Muscle layer of duodenum (tissue), 2 donors: ENCODE data around the gene SAMD1.
A peak's percentile ranks its signal among the peaks of the same experiment; 100 is the strongest.

Experiments used
- H3K27ac ChIP-seq: one replicate; pipeline ENCODE4 v1.7.0; 2013; ENCODE audit warnings: mild to moderate bottlenecking, low read length
- H3K27me3 ChIP-seq: one replicate; pipeline ENCODE4 v1.7.0; 2013; ENCODE audit warnings: low read depth, mild to moderate bottlenecking, control low read depth, low read length
- H3K36me3 ChIP-seq, 2 donors: one replicate each; pipeline ENCODE4 v1.7.0; 2013; ENCODE audit warnings: low read length in 2 of 2, control low read depth in 1 of 2, mild to moderate bottlenecking in 1 of 2; ENCODE audit not compliant: insufficient read depth in 2 of 2, control insufficient read depth in 1 of 2
- H3K4me1 ChIP-seq, 2 donors: one replicate each; pipeline ENCODE4 v1.7.0; 2013; ENCODE audit warnings: low read length in 2 of 2, mild to moderate bottlenecking in 2 of 2, control low read depth in 1 of 2, moderate library complexity in 1 of 2; ENCODE audit not compliant: insufficient read depth in 2 of 2, control insufficient read depth in 1 of 2
- H3K4me3 ChIP-seq, 2 donors: one replicate each; pipeline ENCODE4 v1.7.0; 2013; ENCODE audit warnings: low read length in 2 of 2, low read depth in 1 of 2, mild to moderate bottlenecking in 1 of 2
- H3K9me3 ChIP-seq, 2 donors: one replicate each; pipeline ENCODE4 v1.7.0; 2013; ENCODE audit warnings: low read length in 2 of 2, control low read depth in 1 of 2, mild to moderate bottlenecking in 1 of 2; ENCODE audit not compliant: control insufficient read depth in 1 of 2
- donor health status: healthy.

SAMD1 gene

DNA sequence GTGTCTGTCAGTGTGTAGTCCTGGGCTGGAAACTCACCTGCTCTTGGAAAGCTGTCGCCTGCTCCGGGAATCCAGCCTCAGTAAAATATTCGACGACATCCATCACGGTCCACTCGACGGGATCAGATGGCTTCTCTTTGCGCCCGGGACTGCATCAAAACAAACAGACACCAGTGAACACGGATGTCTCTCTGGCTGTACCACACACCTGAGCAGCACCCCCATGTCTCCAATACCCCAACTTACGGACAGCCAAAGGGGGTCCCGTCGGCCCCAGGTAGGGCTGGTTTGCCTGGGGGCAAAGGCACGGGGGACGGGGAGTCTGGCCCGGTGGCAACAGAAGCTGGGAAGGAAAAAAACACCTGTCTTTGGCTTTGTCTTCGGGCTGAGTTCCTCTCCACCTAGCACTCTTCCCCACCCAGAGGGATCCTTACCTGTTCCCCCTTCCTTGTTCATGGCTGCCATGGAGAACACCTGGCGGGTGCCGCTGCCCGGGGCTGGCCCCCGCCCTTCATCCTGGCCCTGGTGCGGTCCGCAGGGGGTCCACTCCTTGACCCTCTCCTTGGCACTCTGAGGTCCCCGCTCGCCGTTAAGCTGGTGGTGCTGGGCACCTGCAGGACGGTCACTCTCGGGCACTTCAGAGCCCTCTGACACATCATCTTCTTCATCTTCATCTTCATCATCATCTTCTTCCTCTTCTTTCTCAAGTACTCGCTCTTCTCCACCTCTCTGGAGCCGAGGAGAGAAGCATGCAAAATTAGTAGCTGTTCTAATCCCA, 1.7 kb downstream of the SAMD1 start:
- H3K4me1 ChIP-seq = peaks cover 0 to 16% of the 10 kb centered on the region in 2 donors
- H3K36me3 ChIP-seq = peaks cover 0 to 6% of the 10 kb centered on the region in 2 donors
- H3K27me3 ChIP-seq = no peaks in the 10 kb centered on the region
- H3K27ac ChIP-seq = no peak overlapping the region
- H3K4me3 ChIP-seq = peak overlapping the region in 1 of 2 donors; percentile 42
- peaks cover 6 to 8% of the 10 kb centered on the region in 2 donors for H3K9me3 ChIP-seq

DNA sequence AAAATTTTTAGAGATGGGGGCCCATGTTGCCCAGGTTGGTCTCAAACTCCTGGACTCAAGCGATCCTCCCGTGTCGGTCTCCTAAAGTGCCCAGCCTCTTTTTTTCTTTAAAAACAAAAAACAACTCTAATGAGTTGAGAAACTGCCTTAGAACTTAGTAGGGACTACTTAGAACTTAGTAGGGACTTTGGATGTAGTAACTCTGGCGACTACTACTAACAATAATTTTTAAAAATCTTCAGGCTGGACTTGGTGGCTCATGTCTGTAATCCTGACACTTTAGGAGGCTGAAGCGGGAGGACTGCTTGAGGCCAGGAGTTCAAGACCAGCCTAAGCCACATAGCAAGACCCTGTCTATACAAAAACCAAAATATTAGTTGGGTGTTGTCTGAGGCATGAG, 4.5 kb downstream of the SAMD1 start:
- H3K9me3 ChIP-seq = no peaks in the 10 kb centered on the region
- no peaks in the 10 kb centered on the region for H3K27me3 ChIP-seq
- no peak overlapping the region for H3K27ac ChIP-seq
- peaks cover 7 to 19% of the 10 kb centered on the region in 2 donors for H3K4me1 ChIP-seq
- no peak overlapping the region for H3K4me3 ChIP-seq
- H3K36me3 ChIP-seq = peaks cover 0 to 6% of the 10 kb centered on the region in 2 donors

DNA sequence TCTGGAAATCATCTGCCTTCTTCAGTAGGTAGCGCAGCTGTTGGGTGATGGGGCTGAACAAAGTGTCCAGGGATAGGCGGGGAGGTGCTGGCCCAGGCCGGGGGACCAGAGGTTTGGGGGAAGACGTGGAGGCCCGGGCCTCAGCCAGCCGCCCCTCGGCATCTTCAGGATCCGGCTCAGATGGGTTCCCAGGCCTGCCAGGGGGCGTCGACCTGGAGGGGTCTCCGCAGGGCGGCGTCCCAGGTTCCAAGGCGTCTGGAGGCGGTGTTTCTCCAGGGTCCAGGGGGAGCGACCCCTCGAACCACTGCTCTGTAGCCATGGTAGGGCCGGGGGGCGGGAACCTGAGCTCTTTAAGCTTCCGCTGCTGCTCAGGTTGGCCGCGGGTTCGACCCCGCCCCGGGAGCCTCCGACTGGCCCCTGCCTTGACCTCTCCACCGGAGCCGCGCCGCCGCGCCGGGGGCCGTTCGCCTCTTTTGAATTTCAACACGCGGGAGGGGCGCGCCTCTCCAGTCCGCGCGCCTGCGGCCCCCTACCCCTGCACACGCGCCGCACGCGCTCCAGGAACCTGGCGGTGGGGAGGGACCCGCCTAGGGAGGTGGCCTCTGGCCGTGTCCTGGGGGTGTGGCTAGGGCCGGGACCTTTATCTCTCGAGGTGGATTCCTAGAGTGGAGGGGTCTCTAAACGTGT, 5.1 kb downstream of the SAMD1 start, which contains the start of gene C19orf67:
C19orf67 (minus strand) TSS at position 475 of the 687 bp plus-strand sequence; CDS start at position 319, 156 bp downstream.
- Histone ChIP-seq H3K27me3 (no peaks in the 10 kb centered on the region), H3K4me1 (peaks cover 7 to 23% of the 10 kb centered on the region in 2 donors), H3K9me3 (no peaks in the 10 kb centered on the region), H3K36me3 (peaks cover 0 to 6% of the 10 kb centered on the region in 2 donors), H3K27ac (no peak within 1 kb of the TSS), H3K4me3 (no peak within 1 kb of the TSS)

- Histone ChIP-seq H3K9me3 (no peaks in the 10 kb centered on the region), H3K4me1 (peaks cover 7 to 18% of the 10 kb centered on the region in 2 donors), H3K27ac (peak overlapping the region; percentile 94), H3K36me3 (no peaks in the 10 kb centered on the region), H3K4me3 (peak overlapping the region; percentile 83 to 91), H3K27me3 (no peaks in the 10 kb centered on the region)
Observed at GRCh38 chr19:14082675-14082960, 7.9 kb downstream of the SAMD1 start.

DNA sequence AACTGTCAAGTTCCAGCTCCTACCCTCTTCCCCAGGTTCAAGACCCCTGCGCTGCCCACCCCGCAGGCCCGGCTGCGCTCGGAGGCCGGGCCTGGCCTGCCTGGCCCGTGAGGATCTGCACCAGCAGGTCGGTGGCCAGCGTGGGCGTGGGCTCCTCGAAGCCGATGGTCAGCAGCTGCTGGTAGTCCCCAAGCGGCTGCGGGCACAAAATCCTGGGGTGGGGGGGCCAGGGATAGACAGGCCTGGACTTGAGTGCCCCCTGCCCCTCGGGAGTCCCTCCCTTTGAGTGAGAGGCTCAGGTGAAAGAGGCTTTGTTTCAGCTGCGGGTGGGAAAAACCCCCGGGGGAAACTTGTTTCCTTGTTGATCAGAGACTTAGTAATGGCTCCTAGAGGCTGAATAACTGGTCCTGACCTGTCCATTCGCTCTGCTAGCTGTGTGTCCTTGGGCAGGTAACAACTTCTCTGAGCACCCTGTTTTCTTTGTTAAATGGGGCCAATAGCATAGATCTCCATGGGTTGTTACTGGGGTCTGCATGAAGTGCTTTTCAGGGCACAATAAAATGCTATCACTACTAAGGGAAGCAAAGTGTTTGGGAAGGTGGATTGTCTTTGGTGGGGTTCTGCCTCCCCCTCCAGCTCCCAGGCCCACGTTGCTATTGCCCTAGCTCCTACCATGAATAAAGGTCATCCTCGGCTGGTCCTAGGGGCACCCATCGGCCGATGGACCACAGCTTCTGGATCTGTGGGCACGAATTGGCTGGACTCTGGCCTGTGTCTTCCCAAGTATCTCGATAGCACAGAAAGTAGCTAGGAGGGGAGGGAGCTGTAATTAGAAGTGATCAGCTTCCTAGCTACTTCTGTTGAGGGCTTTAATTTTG, 8.5 kb downstream of the SAMD1 start:
- peak overlapping the region; percentile 94 for H3K27ac ChIP-seq
- peak overlapping the region; percentile 83 to 91 for H3K4me3 ChIP-seq
- H3K4me1 ChIP-seq = peaks cover 7 to 18% of the 10 kb centered on the region in 2 donors

GRCh38 chr19:14080887-14081796, 9.4 kb downstream of the SAMD1 start:
- H3K4me1 ChIP-seq = peaks cover 7 to 18% of the 10 kb centered on the region in 2 donors
- H3K36me3 ChIP-seq = no peaks in the 10 kb centered on the region
- H3K27me3 ChIP-seq = no peaks in the 10 kb centered on the region
- H3K27ac ChIP-seq = peak overlapping the region; percentile 94
- peak overlapping the region; percentile 83 to 91 for H3K4me3 ChIP-seq
- no peaks in the 10 kb centered on the region for H3K9me3 ChIP-seq

More for the DNA sequence above, 8.5 kb downstream of the SAMD1 start:
- Histone ChIP-seq H3K27me3 (no peaks in the 10 kb centered on the region), H3K9me3 (no peaks in the 10 kb centered on the region), H3K36me3 (no peaks in the 10 kb centered on the region)

DNA sequence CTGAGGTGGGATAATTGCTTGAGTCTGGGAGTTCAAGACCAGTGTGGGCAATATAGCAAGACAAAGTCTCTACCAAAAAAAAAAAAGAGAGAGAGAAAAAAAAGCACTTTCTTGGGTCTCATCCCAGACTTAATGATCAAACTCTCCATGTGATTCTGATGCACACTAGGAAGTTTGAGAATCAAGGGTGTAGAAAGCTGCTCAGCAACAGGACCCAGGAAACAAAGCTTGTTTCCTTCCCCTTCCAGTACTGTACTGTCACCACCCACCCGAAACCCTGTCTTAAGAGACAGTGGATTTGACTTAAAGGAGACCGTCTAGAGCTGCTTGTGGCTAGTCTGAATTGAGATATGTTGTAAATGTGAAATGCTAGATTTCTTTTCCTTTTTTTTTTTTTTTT, 12.1 kb downstream of the SAMD1 start:
- Histone ChIP-seq H3K4me1 (peaks cover 7 to 31% of the 10 kb centered on the region in 2 donors), H3K9me3 (no peaks in the 10 kb centered on the region), H3K4me3 (no peak overlapping the region), H3K36me3 (no peaks in the 10 kb centered on the region), H3K27ac (no peak overlapping the region), H3K27me3 (no peaks in the 10 kb centered on the region)

DNA sequence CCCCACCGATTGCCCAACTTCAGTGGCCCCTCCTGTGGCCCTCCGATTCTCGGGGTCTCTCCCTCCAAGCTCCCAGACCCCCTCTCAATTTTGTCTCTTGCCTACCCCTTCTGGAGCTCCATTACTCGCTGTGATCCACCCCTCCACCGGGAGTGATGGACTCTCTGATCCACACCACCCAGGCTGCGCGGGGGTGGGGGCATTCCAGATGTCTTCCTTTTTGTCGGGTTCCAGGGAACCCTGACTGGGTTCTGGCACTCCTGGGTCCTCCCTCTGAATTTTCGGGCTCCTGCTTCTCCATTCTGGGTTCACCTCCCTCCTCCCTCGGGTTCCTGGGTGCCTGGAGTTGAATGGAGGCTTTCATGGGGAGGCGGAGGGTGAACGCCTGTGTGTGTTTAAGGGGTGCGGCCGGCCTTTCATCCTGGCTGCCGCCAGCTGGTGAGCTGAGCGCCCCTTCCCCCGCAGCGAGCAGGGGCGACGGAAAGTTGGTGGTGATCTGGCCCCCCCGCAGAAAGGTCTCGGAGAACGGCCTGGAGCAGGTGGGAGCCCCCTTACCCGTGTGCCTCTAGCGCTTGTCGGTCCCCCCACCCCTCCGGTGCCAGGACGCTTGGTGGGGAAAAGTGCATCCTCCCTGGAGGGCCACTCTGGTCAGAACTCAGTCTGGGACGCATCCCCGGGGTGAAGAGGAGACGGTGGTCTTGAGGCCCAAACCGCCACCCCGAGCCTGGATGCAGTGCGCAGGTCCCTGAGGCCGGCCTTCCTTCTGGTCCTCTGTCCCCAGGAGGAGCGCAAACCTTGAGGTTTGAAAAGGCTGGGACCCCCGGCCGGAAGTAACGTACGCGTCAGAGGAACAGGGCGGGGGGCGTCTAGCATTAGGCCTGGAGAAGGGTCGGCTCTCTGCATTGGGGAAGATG, 16.4 kb downstream of the SAMD1 start:
- peak overlapping the region; percentile 72 to 87 for H3K4me3 ChIP-seq
- H3K36me3 ChIP-seq = no peaks in the 10 kb centered on the region
- H3K9me3 ChIP-seq = no peaks in the 10 kb centered on the region
- H3K27me3 ChIP-seq = no peaks in the 10 kb centered on the region
- H3K4me1 ChIP-seq = peaks cover 0 to 30% of the 10 kb centered on the region in 2 donors
- peak overlapping the region; percentile 70 for H3K27ac ChIP-seq

DNA sequence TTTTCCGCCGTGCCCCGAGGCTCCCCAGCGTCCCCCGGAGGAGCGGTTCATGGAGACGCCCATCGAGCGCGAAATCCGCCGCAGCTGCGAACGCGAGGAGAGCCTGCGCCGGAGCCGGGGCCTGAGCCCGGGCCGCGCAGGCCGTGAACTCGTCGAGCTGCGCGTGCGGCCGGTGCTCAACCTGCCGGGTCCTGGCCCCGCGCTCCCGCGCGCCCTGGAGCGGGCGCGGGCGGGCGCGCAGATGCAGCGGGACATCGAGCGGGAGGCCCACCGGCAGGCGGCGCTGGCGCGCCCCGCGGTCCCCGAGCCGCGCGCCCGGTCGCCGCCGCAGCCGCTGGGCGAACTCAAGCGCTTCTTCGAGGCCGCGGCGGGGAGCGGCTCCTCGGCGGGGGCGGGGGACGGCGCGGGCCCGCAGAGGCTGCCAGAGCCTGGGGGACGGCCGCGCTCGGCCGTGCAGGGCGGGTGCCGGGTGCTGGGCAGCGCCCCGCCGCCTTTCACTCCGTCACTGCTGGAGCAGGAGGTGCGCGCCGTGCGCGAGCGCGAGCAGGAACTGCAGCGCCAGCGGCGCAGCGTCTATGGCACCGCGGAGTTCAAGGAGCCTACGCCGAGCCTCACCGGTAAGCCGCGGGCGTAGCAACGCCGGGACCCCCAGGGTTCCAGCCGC, 17.2 kb downstream of the SAMD1 start:
- no peaks in the 10 kb centered on the region for H3K9me3 ChIP-seq
- no peaks in the 10 kb centered on the region for H3K27me3 ChIP-seq
- peaks cover 0 to 30% of the 10 kb centered on the region in 2 donors for H3K4me1 ChIP-seq
- H3K36me3 ChIP-seq = no peaks in the 10 kb centered on the region
- H3K27ac ChIP-seq = peak overlapping the region; percentile 70
- H3K4me3 ChIP-seq = peak overlapping the region; percentile 72 to 87
